ENCODE measurements around the gene LLPH. TPM values are rescaled to one million over a fixed set of nuclear protein-coding genes. Genes with fewer than 3 reads are reported as not detected.

Gene LLPH
- total RNA-seq, 1 donor from 2014 or later: 18.3 TPM

GRCh38 chr12:66087365-66087943 is 43.1 kb downstream of the LLPH start:
- ATAC-seq: peak; percentile 48

DNA sequence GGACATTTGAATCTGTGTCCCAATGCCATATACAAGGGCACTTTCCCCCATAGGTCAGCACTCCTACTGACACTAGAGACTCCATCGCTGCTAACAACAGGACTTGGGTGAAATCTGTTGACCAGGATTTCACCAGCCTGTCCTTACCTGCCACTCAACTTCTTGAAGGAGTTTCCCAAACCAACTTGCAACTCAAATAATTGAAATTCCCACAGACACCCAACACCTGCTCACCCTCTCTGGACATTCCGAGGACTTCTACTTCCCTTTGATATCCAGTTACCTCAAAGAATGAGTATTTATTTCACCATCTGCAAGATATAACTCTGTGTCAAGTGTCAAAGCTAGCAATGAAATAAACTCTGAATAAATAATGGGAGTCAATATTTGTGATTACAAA is 44.6 kb downstream of the LLPH start:
- ATAC-seq: no peak

DNA sequence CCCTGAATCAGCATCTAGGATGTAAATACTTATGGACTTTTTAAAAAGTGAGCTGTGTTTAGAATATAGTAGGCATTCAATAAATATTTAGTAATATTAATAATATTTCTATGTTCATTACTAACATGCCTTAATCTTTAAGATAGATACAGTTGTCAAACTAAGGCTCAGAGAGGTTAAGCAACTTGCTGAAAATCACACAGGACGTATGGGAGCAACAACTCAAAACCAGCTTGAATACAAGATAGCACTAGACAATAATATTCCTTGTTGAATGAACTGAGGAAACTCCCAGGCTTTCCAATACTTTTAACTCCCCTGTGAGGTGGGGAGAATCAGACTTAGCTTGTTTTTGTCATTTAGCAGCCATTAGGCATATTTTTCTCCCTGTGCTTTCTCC is 45.3 kb downstream of the LLPH start:
- ATAC-seq: no peak

DNA sequence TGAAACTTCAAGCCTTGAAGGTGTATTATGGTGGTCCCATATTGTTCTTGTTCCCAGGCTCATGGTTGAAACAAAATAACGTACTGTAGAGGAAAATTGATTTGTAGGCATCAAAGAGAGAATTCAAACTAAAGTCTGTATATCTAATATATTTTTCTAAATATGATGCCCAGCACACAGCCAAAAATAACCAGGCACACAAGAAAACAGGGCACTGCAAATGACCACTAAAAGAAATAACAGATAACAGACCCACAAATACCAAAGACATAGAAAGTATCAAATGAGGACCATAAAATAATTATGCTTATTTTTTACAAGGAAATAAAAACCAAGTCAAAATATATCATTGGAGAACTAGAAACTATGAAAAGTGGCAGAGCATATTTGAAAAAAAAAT is 46.8 kb downstream of the LLPH start:
- no peak for ATAC-seq

DNA sequence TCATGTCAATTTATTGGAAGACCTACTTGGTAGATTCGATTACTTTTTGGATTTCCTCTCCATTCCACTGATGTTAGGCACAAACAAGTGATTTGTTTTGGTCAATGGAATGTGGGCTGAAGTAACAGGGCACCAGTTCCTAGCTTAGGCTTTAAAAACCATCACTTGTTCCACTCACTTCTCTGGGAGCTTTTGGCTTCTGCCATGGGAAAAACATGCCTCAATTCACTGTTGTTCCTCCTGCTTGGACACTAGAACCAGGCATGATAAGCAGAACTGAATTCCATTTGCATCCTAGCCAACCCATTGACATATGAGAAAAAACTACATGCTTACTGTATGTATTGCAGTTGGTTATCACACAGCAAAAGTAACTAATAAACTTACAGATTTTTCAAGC is 47.8 kb downstream of the LLPH start:
- no peak for ATAC-seq

GRCh38 chr12:66080791-66081190 is 49.8 kb downstream of the LLPH start:
- no peak for ATAC-seq

GRCh38 chr12:66077542-66077941 is 53.0 kb downstream of the LLPH start:
- no peak for ATAC-seq

DNA sequence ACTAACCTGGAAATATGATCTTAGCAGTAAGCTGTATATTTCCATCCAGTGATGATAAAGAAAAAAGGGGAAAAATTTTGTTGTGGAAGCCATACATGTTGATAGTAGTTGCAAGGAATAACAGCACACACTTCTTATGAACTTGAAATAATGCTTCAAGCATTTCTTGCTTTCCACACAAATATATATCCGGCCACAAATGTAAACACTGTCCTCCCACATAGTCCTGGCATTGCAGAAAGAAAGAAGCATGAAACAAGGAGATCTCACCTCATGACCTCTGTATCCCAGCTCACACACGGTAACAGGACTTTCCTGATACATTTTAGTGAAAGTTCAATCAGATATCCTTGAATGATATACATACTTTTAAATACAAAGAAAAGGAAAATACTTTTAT is 56.0 kb downstream of the LLPH start:
- ATAC-seq: no peak

- ATAC-seq: no peak
These were observed 58.0 kb downstream of the LLPH start for GRCh38 chr12:66072566-66072965.

DNA sequence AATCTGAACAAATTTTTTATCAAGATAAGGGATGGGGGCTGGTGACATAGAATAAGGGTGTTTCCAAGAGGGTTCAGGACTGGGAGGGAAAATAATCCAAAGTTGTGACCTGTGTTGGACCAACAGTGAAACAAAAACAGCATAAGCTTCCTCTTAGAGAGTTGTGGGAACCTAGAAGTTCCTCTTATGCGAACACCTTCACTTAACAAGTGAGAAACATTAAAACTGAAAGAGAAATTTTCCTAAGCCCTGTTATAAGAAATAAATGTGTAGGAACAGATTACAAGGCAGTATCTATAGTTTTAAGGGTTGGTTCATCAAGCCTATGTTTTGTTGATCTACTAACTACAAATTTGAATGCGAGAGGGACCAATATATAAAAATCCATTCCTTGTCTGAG is 58.4 kb downstream of the LLPH start:
- no peak for ATAC-seq

- no peak for ATAC-seq
These were observed 59.0 kb downstream of the LLPH start for GRCh38 chr12:66071549-66071948.

DNA sequence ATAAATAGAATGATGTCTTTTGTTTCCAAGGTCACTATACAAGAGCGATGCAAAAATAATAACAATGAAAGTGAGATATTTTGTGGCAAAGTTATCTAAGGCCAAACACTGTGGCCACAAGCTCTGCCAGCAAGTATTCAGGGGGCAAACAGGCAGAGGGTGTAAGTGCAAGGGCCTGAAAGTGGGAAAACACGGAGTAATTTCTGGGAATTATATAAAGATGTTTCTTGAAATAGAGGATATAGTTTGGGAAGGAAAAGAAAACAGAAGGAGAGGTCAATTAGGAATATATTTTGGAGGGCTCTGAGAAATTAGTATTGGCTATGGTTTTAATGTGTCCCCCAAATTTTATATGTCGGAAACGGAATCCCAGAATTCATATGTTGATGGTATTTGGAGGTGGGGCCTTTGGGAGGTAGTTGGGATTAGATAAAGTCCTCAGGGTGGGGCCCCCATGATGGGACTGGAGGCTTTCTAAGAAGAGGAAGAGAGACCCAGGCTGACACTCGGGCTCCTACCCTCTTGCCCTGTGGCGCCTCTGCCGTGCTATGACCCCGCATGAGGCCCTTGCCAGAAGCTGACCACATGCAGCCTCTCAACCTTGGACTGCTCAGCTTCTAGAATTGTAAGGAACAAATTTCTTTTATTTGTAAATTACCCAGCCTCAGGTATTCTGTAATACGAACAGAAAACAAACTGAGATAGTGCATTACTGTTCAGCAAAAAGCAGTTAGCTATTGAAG is 60.0 kb downstream of the LLPH start:
- no peak for ATAC-seq

GRCh38 chr12:66066929-66067523 is 63.5 kb downstream of the LLPH start:
- no peak for ATAC-seq

Other genes starting within 250 kb of the LLPH start
- gene TMBIM4, start 39.2 kb upstream of the LLPH start, total RNA-seq: 55.0 TPM
- 3.0 TPM for gene IRAK3, start 58.5 kb upstream of the LLPH start, total RNA-seq
- gene HELB, start 171.7 kb upstream of the LLPH start, total RNA-seq: 2.1 TPM

Measured in esophagus mucosa (tissue), 1 donor.